B cell (primary cell): ENCODE results near the gene ARHGAP26.

Source experiments
- CTCF ChIP-seq: fragments of 200-600 bp; IDR thresholded peaks from one replicate; pipeline ENCODE4 v1.8.0; 2022; ENCODE audit warnings: antibody characterized with exemption, mild to moderate bottlenecking
- EZH2 ChIP-seq: IDR thresholded peaks from 2 replicates; pipeline ENCODE4 v1.6.1; 2012; ENCODE audit warnings: borderline replicate concordance, low read depth, mild to moderate bottlenecking, moderate library complexity, low read length; ENCODE audit not compliant: insufficient read depth, poor library complexity, severe bottlenecking

- TF ChIP-seq CTCF (no peak), EZH2 (no peak)
These were observed 169.7 kb downstream of the ARHGAP26 start for GRCh38 chr5:142939884-142940283.
